HFF-Myc (cell line): ENCODE results near the gene PECR.

ENCODE experiments used
- DNase-seq: peaks from one replicate; pipeline ENCODE4 v3.0.0-alpha.2; 2011; ENCODE audit warnings: low read depth; ENCODE audit errors: extremely low read depth
- H3K4me3 ChIP-seq: replicated peaks from 2 replicates; pipeline ENCODE4 v1.5.1; 2011; ENCODE audit warnings: low read depth, mild to moderate bottlenecking, control low read depth, low read length
- TF ChIP-seq, protein P1 (sequence below): IDR thresholded peaks from 2 replicates; pipeline ENCODE4 v1.5.1; 2012; ENCODE audit warnings: mild to moderate bottlenecking, low read depth, low read length, control low read depth; ENCODE audit errors: missing control alignments

PECR gene

DNA sequence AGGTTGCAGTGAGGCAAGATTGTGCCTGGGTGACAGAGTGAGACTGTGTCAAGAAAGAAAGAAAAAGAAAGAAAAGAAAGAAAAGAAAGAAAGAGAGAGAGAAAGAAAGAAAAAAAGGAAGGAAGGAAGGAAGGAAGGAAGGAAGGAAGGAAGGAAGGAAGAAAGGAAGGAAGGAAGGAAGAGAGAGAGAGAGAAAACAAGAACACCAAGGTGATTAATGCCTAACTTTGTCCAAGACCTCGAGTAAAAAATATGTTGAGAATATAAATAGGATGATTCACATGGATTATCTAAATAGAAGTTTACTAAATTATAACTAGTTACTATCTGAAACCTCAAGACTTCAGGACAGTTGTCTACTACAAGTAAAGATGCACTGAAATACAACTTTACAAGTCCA is 7.2 kb downstream of the PECR start:
- no peak for DNase-seq
- H3K4me3 ChIP-seq = no peak overlapping the region
- TF ChIP-seq, protein P1, sequence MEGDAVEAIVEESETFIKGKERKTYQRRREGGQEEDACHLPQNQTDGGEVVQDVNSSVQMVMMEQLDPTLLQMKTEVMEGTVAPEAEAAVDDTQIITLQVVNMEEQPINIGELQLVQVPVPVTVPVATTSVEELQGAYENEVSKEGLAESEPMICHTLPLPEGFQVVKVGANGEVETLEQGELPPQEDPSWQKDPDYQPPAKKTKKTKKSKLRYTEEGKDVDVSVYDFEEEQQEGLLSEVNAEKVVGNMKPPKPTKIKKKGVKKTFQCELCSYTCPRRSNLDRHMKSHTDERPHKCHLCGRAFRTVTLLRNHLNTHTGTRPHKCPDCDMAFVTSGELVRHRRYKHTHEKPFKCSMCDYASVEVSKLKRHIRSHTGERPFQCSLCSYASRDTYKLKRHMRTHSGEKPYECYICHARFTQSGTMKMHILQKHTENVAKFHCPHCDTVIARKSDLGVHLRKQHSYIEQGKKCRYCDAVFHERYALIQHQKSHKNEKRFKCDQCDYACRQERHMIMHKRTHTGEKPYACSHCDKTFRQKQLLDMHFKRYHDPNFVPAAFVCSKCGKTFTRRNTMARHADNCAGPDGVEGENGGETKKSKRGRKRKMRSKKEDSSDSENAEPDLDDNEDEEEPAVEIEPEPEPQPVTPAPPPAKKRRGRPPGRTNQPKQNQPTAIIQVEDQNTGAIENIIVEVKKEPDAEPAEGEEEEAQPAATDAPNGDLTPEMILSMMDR = no peak

DNA sequence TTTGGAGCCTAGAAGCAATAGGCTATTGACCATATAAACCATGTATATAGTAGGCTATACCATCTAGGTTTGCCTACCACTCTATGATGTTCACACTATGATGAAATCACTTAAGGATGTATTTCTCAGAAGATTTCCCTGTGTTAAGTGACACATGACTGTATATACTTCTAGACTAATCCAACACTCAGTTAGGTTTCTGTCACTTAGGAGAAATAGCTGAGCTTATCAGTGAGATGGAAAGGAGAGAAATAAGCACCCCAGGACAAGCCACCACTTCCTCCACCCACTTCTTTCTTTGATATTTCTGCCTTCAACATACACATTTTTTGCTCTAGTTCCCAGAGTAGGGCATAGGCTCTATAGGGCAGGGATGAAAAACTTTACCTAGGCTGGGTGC is 7.8 kb downstream of the PECR start:
- TF ChIP-seq, protein P1 = no peak
- DNase-seq = no peak
- no peak overlapping the region for H3K4me3 ChIP-seq

DNA sequence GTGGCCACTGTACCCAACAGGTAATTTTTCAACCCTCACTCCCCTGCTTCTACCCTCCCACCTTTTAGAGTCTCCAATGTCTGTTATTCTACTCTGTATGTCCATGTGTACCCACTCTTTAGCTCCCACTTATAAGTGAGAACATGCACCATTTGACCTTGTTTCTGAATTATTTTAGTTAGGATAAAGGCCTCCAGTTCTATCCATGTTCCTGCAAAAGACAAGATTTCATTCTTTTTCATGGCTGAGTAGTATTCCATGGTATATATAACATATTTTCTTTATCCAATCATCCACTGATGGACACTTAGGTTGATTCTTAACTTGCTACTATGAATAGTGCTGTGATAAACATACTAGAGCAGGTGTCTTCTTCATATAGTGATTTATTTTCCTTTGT is 9.1 kb downstream of the PECR start:
- no peak for DNase-seq
- H3K4me3 ChIP-seq = no peak overlapping the region
- TF ChIP-seq, protein P1 = no peak

DNA sequence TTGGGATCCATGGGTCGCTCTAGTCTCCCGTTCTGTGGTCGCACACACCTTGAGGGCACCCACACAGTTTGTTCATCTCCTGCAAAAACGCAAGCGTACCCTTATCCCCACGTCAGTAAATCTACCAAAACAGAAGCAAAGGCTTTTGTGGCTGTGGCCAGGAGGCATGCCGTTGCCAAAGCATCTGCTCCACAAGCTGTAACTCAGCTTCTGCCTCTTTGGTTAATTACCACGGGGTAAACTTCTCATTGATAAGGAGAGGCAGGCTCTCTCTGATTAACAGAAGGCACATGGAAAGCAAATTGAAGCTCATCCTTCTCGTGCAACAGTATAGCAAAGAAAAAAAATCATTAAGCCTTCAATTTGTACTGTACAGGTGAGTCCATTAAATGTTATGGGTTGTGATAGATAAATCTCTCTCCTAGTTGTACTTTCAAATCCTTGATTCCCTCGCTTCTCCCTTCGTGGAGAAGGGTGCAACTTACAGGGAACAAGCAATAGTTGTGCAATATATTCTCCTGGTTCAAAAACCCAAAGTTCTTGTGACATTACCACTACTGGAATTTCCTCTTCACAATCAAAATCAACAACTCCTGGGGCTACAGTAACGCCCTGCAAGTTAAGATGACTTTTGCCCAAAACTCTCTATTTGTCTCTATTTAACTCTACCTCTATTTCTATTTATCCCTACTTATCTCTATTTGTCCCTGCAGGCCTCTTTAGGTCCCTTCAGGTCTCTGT is 10.3 kb downstream of the PECR start:
- H3K4me3 ChIP-seq = no peak overlapping the region
- no peak for DNase-seq
- TF ChIP-seq, protein P1 = no peak

DNA sequence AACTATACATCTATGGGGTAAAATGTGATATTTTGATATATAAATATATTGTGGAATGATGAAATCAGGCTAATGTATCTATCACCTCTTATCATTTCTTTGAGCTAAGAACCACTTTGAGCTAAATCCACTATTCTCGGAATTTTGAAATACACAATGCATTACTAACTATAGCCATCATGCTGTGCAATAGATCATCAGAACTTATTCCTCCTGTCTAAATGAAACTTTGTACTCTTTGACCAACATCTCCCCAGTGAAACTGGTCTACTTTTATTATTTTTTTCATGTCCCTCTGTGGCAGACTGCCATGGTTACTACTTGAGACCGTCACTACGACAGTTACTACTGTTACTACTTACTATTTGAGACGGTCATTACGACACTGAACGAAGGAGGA is 11.4 kb downstream of the PECR start:
- no peak overlapping the region for H3K4me3 ChIP-seq
- TF ChIP-seq, protein P1 = no peak
- DNase-seq = no peak

DNA sequence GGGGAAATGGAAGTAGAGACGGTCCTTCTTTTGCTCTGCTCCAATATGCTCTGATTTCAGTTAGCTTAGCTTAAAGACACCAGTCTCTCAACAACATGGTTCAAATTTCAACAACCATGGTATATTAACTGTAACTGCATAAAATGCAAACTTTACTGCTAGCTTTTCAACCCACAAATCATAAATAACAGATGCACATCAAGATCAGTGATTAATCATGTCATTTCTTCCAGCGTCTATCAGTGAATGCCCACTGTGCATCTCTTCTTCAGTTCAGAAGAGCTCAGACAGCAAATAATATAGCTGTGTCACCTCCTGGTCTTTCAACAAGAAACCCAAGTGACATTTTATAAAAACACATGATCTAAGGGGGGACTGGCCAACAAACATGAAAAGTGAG is 12.6 kb downstream of the PECR start:
- no peak for DNase-seq
- no peak overlapping the region for H3K4me3 ChIP-seq
- TF ChIP-seq, protein P1 = no peak

DNA sequence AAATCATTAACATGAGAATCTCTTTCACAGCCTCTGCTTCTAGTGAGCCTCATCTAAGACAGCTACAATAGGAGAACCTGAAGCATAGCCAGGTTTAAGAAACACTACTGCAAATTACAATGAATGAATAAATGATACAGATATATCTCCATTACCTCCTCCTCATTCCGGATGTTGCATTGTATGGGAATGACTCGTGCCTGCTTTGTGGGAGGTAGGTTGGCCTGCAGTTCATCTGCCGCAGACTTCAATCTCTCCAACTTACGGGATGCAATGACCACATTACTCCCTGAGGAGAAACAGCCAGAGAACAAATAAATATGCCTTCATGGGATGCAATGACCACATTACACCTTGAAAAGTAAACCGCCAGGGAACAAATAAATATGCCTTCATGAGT is 15.4 kb downstream of the PECR start:
- no peak overlapping the region for H3K4me3 ChIP-seq
- no peak for DNase-seq

More for the DNA sequence above, 15.4 kb downstream of the PECR start:
- TF ChIP-seq, protein P1 = no peak
